HG02623 (cell line): ENCODE results near the gene MMS22L.
"Not testable (repeated sequence)": the region's sequence is repeated elsewhere in the genome, so short reads cannot be mapped to it uniquely, and the experiment has no call there.

ENCODE experiments used
- ATAC-seq: cut with Tn5 transposase; IDR thresholded peaks from one replicate; pipeline ENCODE4 v1.9.1; 2021; ENCODE audit warnings: moderate library complexity; ENCODE audit not compliant: unreplicated experiment

MMS22L gene

GRCh38 chr6:97231911-97232310 is 51.1 kb downstream of the MMS22L start:
- ATAC-seq, result no peak

DNA sequence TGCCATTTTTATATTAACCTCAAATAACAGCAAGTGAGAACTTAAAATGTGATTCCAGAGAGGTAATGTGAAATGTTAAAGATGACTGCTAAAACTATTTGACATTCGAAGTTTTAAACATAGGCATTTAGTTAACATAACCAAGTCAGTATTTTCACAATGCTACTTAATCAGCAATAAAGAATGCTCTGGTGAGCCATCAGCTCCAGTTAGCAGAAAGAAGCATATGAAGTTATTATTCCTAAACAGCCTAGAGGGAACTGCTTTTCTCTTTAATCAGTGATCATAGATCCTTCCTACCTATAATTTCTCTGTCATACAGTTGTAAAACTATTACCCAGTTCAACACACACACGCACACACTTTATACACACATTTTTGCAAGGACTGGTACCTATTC is 60.1 kb downstream of the MMS22L start:
- no peak for ATAC-seq

- no peak for ATAC-seq
Measured at GRCh38 chr6:97218912-97219311, 64.1 kb downstream of the MMS22L start.

GRCh38 chr6:97215157-97215769 is 67.8 kb downstream of the MMS22L start:
- ATAC-seq, result no peak

GRCh38 chr6:97214671-97215070 is 68.3 kb downstream of the MMS22L start:
- ATAC-seq, result no peak

DNA sequence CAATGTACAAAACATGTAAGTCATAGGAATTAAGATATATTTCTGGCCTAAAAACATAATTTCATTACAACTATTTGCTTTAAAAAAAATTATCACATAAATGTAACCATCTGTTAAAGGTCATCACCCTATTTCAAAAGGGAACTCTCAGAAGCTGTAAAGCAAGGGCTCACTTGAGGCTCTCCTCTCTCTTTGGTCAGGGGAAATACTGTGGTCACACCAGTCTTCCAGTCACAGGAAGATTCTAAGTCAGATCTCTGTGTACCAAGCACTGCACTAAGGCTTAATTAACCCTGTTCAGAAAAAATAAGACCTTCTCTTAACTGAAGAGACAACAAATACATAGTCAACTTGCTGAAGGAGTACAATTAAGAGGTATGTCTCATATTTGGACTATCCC is 75.6 kb downstream of the MMS22L start:
- no peak for ATAC-seq

DNA sequence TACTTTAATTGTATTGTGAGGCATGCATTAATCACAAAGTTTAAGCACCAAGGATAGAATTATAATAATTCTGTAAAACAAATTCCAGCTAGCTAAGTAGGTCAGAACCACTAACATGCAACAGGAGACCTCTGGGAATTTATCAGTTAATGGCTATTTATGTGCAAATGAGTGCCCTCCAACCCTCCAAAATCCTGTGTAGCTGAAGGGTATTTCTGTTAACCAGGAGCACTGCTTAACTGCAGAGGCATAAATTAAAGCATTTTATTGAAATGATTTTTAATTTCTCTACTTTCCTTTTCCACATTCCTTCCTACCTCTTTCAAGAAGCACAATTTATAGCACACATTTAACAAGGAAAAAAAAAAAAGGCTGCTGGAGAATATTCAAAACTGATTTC is 77.0 kb downstream of the MMS22L start:
- ATAC-seq, result no peak

DNA sequence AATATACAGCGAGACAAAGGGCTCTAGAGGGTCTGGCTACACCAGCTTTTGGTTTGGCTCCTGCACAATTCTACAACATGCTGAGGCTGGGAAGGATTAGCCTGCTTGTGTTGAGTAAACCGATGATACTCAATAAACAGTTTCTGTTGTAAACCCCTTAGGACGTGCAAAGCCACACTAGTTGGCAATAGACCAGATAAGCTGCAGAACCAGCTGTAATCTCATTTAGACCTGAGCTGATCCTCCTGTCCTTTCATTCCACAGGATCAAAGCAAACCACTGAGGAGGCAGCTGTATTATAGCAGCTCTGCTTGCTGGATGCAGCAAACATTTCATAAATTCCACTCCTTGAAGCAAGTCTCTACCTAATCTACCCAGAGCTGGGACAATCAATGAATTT is 79.7 kb downstream of the MMS22L start:
- ATAC-seq, result no peak

DNA sequence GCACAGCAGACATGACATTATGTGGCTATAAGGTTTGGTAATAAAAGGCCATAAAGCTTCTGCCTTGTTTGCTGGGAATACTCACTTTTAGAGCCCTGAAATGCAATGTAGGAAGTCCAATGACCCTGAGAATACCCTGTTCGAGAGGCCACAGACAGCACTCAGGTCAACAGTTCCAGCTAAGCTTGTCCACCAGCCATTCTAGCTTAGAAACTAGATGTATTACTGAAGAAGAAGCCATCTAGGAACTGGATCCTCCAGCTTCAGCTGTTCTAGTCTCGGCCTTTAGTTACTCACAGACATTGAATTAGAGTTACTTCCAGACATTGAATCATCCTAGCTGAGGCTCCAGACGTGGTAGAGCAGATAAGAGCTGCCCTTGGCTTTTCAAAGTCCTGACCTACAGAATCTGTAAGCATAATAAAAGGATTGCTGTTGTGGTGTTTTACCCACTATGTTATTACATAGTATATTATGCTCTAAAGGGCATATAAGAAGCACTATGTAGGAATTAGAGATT is 84.9 kb downstream of the MMS22L start:
- ATAC-seq, result no peak

DNA sequence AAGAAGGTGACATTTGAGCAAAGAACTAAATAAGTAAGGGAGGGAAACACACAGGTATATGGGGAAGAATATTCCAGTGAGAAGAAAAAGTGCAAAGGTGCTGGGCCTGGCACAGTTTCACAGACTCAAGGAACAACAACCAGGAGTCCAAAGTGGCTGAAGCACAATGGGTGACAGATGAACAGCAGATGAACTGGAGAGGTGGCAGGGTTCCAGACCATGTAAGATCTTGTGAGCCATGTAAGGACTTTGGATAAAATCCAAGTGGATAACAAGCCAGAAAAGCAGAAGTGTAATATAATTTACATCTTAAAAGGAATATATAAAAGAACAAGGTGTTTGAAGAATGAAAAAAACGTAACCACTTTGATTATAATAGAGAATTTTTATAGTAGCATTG is 87.9 kb downstream of the MMS22L start:
- ATAC-seq, result no peak

DNA sequence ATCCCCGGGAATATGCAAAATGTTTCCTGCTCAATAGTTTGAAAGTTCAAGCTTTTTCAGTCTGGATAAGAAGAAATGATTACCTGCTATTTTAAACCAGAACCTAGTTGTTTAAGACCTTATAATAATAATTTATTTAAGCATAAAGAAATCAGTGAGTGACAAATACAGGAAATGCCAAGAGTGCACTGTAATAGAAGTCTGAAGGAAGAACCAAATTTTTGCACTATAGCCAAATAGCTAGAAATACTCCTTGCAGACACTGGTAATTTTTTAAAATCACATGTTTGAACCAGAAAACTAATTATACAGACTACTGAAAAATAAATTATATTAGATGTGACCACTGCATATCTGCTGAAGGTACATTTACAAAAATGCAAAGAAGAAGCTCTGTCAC is 93.2 kb downstream of the MMS22L start:
- ATAC-seq, result no peak

- no peak for ATAC-seq
Measured at GRCh38 chr6:97187951-97188350, 95.1 kb downstream of the MMS22L start.

DNA sequence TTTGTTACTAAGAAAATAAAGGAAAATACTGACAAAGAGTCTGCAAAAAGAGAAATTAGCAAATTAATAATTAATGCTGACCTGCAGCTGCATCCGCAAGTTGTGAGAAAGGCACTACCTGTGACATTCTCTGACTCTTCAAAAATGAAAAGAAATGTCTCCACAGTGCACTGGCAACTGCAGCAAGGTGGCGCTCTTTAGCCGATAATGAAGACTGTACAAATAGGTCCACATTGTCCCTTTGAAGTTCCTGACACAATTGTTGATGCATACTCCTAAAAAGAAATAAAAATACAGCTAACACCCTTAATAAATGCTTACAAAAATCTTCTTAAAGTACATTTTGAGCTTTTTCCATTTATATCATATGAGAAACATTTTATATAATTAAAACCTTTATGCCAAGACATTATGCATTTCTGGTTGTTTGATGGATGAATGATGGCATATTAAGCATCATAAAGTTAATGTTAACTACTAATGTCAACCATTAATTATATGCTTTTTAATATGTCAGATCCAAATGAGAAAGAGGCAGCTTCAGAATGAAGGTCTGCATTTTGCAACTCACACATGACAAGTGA is 96.5 kb downstream of the MMS22L start:
- peak; percentile 94 for ATAC-seq

DNA sequence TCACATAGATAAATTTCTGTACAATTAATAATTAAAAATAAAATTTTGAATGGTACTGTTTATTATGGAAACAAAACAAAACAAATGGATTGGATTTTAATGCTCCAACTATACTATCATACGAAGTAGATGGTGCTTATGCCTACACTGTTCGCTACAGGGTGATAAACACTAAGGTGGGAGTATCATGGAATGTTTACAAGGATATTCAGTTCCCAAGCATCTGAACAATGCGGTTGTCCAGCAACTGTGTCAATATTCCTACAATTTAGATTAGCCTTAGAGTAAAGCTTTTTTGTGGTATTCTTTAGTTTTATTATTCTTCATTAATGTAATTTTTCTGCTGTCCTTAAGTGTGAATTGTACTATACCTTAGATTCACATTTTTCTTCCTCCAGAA is 105.1 kb downstream of the MMS22L start:
- ATAC-seq, result no peak

- no peak for ATAC-seq
Measured at GRCh38 chr6:97176468-97176867, 106.5 kb downstream of the MMS22L start.

DNA sequence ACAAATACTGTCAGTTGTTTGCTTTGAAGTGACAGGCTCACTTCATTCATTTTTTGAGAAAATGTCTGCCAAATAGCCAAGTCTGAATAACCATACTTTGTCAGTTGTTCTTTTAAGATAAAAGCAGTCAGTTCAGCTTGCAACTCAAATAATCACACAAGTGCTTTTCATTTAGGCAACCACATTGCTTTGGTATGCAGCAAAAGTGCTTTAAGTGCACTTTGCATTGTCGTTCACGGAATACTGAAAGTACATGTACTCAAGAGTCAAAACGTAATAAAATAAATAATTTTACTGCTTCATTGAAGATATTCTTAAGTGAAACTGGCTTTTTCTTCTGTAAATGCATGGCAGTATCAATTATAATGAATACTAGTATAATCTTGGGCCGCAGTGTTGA is 107.2 kb downstream of the MMS22L start:
- no peak for ATAC-seq

GRCh38 chr6:97174471-97174870 is 108.5 kb downstream of the MMS22L start:
- ATAC-seq, result no peak

DNA sequence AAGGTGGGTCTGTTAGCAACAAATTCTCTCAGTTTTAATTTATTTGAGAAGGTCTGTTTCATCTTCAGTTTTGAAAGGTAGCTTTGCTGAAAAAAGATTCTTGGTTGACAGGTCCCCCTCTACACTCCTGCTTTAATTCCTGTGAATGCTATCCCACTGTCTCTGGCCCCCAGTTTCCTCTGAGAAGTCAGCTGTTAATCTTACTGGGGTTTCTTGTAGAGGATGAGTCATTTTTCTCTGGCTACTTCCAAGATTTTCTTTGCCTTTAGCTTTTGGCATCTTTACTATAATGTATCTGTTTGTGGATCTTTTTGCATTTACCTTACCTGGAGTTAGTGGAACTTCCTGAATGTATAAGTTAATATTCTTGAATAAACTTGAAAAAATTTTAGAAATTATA is 122.7 kb downstream of the MMS22L start:
- no peak for ATAC-seq

- not testable (repeated sequence) for ATAC-seq
Measured at GRCh38 chr6:97155447-97155846, 127.6 kb downstream of the MMS22L start.

- no peak for ATAC-seq
Measured at GRCh38 chr6:97154015-97154414, 129.0 kb downstream of the MMS22L start.

- no peak for ATAC-seq
Measured at GRCh38 chr6:97151601-97152000, 131.4 kb downstream of the MMS22L start.

DNA sequence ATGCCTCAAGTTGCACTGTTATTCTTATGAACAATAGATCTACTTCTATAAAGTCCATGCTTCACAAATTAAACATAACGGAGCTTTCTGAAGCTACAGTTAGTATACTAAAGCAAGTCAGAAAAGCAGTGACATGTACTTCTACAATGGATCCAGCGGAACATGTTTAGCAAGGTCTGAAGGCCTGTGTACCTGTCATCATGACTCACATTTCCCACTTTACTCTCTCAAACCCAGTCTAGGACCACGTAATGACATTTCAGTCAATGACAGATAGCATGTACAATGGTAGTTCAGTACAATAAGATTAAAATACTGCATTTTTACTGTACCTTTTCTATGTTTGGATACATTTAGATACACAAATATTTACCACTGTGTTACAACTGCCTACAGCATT is 132.1 kb downstream of the MMS22L start:
- no peak for ATAC-seq

DNA sequence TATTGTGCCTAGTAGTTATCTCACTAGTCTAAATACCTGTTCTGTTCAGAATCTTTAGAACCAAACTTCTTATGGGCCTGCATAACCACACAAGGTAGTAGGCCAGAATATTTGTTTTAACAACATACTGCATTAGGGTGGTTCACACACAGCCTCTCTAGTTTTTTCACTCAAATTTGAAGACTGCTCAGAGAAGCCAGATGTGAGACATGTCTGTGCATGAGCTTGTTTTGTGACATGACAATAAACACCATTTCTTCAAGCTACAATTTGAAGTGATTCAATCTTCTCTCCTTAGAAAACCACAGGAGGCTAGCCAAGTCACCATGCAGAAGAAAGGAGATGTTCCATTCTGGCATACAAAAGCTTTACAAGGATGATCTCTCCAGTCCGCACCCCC is 135.6 kb downstream of the MMS22L start:
- no peak for ATAC-seq
